Panc1 (cell line): Measurements from ENCODE around the gene GORAB. TPM values are rescaled to one million over a fixed set of nuclear protein-coding genes. Genes with fewer than 3 reads are reported as not detected.

Source experiments
- ATAC-seq: fragments of 200-7000 bp; cut with Tn5 transposase; 2 replicates; pipeline ENCODE4 v1.9.1; 2020; ENCODE audit warnings: mild to moderate bottlenecking, moderate library complexity
- BruUV-seq: library from RNA; stranded (reverse); fragments of 400-500 nt; replicated peaks from 2 replicates; lab custom pipeline; 2021; lab: Mats Ljungman, UMichigan
- CTCF ChIA-PET: fragments of 300-600 bp; sonication (Branson Sonifier 250); formaldehyde crosslinking; loops from one replicate; lab custom pipeline; 2022; ENCODE audit warnings: antibody characterized with exemption; lab: Charles Lee
- POLR2A ChIA-PET: fragments of 300-600 bp; sonication (Branson Sonifier 250); formaldehyde crosslinking; loops from one replicate; lab custom pipeline; 2022; ENCODE audit warnings: antibody characterized with exemption; lab: Charles Lee
- DNase-seq: peaks from one replicate; pipeline ENCODE4 v3.0.0-alpha.2; 2010; ENCODE audit warnings: low read depth, low spot score
- H3K27ac ChIP-seq: 2 replicates; pipeline ENCODE4 v1.5.1; 2011; ENCODE audit warnings: mild to moderate bottlenecking, low read length, inconsistent platforms
- H3K27me3 ChIP-seq: fragments of 200-500 bp; sonication (Bioruptor generic); 2 replicates; pipeline ENCODE4 v1.6.0; 2014; ENCODE audit warnings: low read length, inconsistent platforms; ENCODE audit not compliant: control insufficient read depth, insufficient read depth
- H3K36me3 ChIP-seq: fragments of 200-500 bp; sonication (Bioruptor generic); 2 replicates; pipeline ENCODE4 v1.5.1; 2014; ENCODE audit warnings: inconsistent platforms, mild to moderate bottlenecking, low read length, moderate library complexity; ENCODE audit not compliant: control insufficient read depth, insufficient read depth
- H3K4me1 ChIP-seq: 2 replicates; pipeline ENCODE4 v1.5.1; 2011; ENCODE audit warnings: inconsistent platforms, mild to moderate bottlenecking, low read length, moderate library complexity; ENCODE audit not compliant: control insufficient read depth, insufficient read depth
- H3K4me3 ChIP-seq, 2 experiments: 2 replicates each; pipeline ENCODE4 v1.5.1; 2011 to 2012; ENCODE audit warnings: low read depth in 2 of 2, low read length in 2 of 2, mild to moderate bottlenecking in 2 of 2, inconsistent platforms in 1 of 2, moderate library complexity in 1 of 2
- H3K9me3 ChIP-seq: fragments of 200-500 bp; sonication (Bioruptor generic); 2 replicates; pipeline ENCODE4 v1.5.1; 2014; ENCODE audit warnings: low read depth, mild to moderate bottlenecking, inconsistent platforms, low read length, moderate library complexity; ENCODE audit not compliant: control insufficient read depth, insufficient read depth
- CTCF ChIP-seq: fragments of 450-650 bp; IDR thresholded peaks from 2 replicates; pipeline ENCODE4 v1.5.1; 2017; ENCODE audit warnings: mild to moderate bottlenecking
- POLR2AphosphoS5 ChIP-seq: IDR thresholded peaks from 2 replicates; pipeline ENCODE4 v1.6.1; 2012; ENCODE audit warnings: mild to moderate bottlenecking, low read depth, low read length, moderate library complexity
- SIN3A ChIP-seq: IDR thresholded peaks from 2 replicates; pipeline ENCODE4 v1.6.1; 2012; ENCODE audit warnings: low read depth, mild to moderate bottlenecking, low read length, moderate library complexity, borderline replicate concordance; ENCODE audit not compliant: insufficient read depth
- TCF7L2 ChIP-seq: IDR thresholded peaks from 2 replicates; pipeline ENCODE4 v1.6.1; 2011; ENCODE audit warnings: mild to moderate bottlenecking, low read depth, low read length, inconsistent platforms
- in situ Hi-C: cut with HindIII; loops from 2 replicates; pipeline ENCODE4 v1.10.0; 2016; ENCODE audit warnings: low sequenced_read_pairs, low pct_unique_long_range_greater_than_20kb
- intact Hi-C: fragments of 100-400 bp; cut with micrococcal nuclease; formaldehyde crosslinking; loops from one replicate; pipeline ENCODE4 v1.10.0; 2022; ENCODE audit not compliant: unreplicated experiment
- total RNA-seq: library from RNA; stranded (reverse); gene quantifications from one replicate; pipeline ENCODE4 v1.2.1, GENCODE V29; 2021; ENCODE audit not compliant: unreplicated experiment
- TF ChIP-seq, protein P1 (sequence below), 2 experiments: IDR thresholded peaks; 2 replicates each; pipeline ENCODE4 v1.6.1; 2011 to 2012; ENCODE audit warnings: low read depth in 2 of 2, control low read depth in 1 of 2, low read length in 1 of 2, mild to moderate bottlenecking in 1 of 2, moderate library complexity in 1 of 2; ENCODE audit not compliant: insufficient read depth in 1 of 2

GORAB gene
- total RNA-seq, 1 experiment from 2014 or later, result 8.1 TPM

- no TSS peak for BruUV-seq
- Histone ChIP-seq H3K27me3 (no peaks in the 10 kb centered on the region), H3K36me3 (0 out of 2 replicates have a peak, but pooled peaks cover under 1% of the 10 kb centered on the region), H3K4me1 (no peaks in the 10 kb centered on the region), H3K27ac (no peak overlapping the region), H3K9me3 (no peaks in the 10 kb centered on the region; the same call in 1 of the 2 replicates), H3K4me3 (no peak overlapping the region)
- DNase-seq, result no peak
- intact Hi-C loops (no loop called here), in situ Hi-C loops (no loop called here)
- TF ChIP-seq, protein P1, sequence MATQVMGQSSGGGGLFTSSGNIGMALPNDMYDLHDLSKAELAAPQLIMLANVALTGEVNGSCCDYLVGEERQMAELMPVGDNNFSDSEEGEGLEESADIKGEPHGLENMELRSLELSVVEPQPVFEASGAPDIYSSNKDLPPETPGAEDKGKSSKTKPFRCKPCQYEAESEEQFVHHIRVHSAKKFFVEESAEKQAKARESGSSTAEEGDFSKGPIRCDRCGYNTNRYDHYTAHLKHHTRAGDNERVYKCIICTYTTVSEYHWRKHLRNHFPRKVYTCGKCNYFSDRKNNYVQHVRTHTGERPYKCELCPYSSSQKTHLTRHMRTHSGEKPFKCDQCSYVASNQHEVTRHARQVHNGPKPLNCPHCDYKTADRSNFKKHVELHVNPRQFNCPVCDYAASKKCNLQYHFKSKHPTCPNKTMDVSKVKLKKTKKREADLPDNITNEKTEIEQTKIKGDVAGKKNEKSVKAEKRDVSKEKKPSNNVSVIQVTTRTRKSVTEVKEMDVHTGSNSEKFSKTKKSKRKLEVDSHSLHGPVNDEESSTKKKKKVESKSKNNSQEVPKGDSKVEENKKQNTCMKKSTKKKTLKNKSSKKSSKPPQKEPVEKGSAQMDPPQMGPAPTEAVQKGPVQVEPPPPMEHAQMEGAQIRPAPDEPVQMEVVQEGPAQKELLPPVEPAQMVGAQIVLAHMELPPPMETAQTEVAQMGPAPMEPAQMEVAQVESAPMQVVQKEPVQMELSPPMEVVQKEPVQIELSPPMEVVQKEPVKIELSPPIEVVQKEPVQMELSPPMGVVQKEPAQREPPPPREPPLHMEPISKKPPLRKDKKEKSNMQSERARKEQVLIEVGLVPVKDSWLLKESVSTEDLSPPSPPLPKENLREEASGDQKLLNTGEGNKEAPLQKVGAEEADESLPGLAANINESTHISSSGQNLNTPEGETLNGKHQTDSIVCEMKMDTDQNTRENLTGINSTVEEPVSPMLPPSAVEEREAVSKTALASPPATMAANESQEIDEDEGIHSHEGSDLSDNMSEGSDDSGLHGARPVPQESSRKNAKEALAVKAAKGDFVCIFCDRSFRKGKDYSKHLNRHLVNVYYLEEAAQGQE (IDR thresholded peaks at IDR 0.05; ENCODE audit: insufficient read depth in 1 of 2, low read depth in 2 of 2, low read length in 1 of 2), result no peak
- no peak for TF ChIP-seq POLR2AphosphoS5
- TF ChIP-seq SIN3A, result no peak
- no peak for TF ChIP-seq TCF7L2
- TF ChIP-seq CTCF, result no peak
- ATAC-seq, result no peak
- ChIA-PET CTCF (no interaction called here), POLR2A (no interaction called here)
These were observed 26.8 kb downstream of the GORAB start for GRCh38 chr1:170558731-170559130.

GRCh38 chr1:170559166-170559565 lies 27.2 kb downstream of the GORAB start:
- no peak for TF ChIP-seq SIN3A
- ATAC-seq (no peak), DNase-seq (no peak)
- no TSS peak for BruUV-seq
- no peaks in the 10 kb centered on the region for H3K27me3 ChIP-seq
- intact Hi-C loops (no loop called here), in situ Hi-C loops (no loop called here)
- H3K9me3 ChIP-seq, result no peaks in the 10 kb centered on the region; the same call in 1 of the 2 replicates
- no peaks in the 10 kb centered on the region for H3K36me3 ChIP-seq
- no peak overlapping the region for H3K27ac ChIP-seq
- no peaks in the 10 kb centered on the region for H3K4me1 ChIP-seq
- ChIA-PET CTCF (no interaction called here), POLR2A (no interaction called here)
- no peak overlapping the region for H3K4me3 ChIP-seq

DNA sequence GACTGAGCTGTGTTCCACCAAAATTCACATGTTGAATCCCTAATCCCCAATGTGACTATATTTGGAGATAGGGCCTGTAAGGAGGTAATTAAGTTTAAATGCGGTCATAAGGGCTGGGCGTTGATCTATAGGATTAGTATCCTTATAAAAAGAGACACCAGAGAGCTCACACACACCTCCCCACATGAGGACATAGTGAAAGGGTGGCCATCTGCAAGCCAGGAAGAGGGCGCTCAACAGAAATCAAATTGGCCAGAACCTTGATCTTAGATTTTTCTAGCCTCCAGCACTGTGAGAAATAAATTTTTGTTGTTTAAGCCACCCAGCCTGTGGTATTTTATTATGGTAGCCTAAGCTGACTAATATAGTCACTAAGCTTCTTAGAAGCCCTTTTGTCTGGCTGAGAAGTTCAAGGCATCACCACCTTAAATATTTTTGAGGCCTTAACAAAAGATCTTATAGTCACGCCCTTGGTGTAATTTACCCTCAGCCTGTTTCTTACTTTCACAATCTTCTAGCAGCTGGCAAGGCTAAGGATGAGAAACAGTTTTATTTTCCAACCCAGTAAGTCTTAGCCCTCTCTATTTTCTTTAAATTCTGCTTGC lies 28.8 kb downstream of the GORAB start:
- BruUV-seq, result no TSS peak
- ChIA-PET CTCF (no interaction called here), POLR2A (no interaction called here)
- TF ChIP-seq, protein P1 (IDR thresholded peaks at IDR 0.05; ENCODE audit: insufficient read depth in 1 of 2, low read depth in 2 of 2, low read length in 1 of 2), result no peak
- no peak for TF ChIP-seq POLR2AphosphoS5
- no peak for TF ChIP-seq TCF7L2
- no peak for TF ChIP-seq SIN3A
- no peak for TF ChIP-seq CTCF
- no peaks in the 10 kb centered on the region for H3K4me1 ChIP-seq
- no peaks in the 10 kb centered on the region for H3K36me3 ChIP-seq
- DNase-seq (no peak), ATAC-seq (no peak)
- intact Hi-C loops, result no loop called here
- in situ Hi-C loops, result no loop called here
- no peaks in the 10 kb centered on the region; the same call in 1 of the 2 replicates for H3K9me3 ChIP-seq
- H3K27ac ChIP-seq, result no peak overlapping the region
- H3K27me3 ChIP-seq, result no peaks in the 10 kb centered on the region
- no peak overlapping the region for H3K4me3 ChIP-seq
